ENCODE measurements around the gene AAMP. TPM values are rescaled to one million over a fixed set of nuclear protein-coding genes. Genes with fewer than 3 reads are reported as not detected.
"Not testable (repeated sequence)": the region's sequence is repeated elsewhere in the genome, so short reads cannot be mapped to it uniquely, and the experiment has no call there.

Gene AAMP
- total RNA-seq, 1 experiment from 2014 or later, result 98.7 TPM

DNA sequence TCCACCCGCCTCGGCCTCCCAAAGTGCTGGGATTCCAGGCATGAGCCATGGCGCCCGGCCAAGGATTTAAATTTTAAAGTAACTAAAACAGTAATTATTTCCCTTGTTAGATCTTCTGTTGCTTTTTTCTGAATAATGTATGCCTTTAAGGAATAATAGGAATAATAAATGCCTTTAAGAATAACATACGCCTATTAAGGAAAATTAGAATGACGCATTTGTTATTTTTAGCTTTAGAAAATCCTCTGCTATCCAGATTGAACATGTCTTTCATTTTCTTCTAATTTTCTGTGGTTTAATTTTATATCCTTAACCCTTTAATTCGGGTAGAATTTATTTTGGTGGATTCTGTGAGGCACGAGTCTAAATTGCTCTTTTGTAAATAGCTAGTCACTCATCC lies 45.5 kb upstream of the AAMP start:
- Mint-ChIP-seq H3K4me1 (ENCODE audit: insufficient read depth, unreplicated experiment) (peaks cover 12% of the 10 kb centered on the region), H3K27ac (ENCODE audit: low read depth, unreplicated experiment) (no peak overlapping the region), H3K36me3 (ENCODE audit: insufficient read depth, unreplicated experiment) (no peaks in the 10 kb centered on the region), H3K4me3 (ENCODE audit: unreplicated experiment) (no peak overlapping the region), H3K27me3 (ENCODE audit: insufficient read depth, unreplicated experiment) (no peaks in the 10 kb centered on the region), H3K9me3 (ENCODE audit: unreplicated experiment) (no peaks in the 10 kb centered on the region)
- CTCF ChIA-PET, result interaction anchor here (0.8 to 3.2 kb wide), 3 partner anchors 8 to 41 kb away, joined by 3 to 14 read pairs (median 5); partner anchors contain the start of gene CATIP
- intact Hi-C loops (cut with micrococcal nuclease), result no loop called here
- POLR2A ChIA-PET, result no interaction called here
- DNase-seq (ENCODE audit: unreplicated experiment), result no peak
- TF ChIP-seq, protein P1, sequence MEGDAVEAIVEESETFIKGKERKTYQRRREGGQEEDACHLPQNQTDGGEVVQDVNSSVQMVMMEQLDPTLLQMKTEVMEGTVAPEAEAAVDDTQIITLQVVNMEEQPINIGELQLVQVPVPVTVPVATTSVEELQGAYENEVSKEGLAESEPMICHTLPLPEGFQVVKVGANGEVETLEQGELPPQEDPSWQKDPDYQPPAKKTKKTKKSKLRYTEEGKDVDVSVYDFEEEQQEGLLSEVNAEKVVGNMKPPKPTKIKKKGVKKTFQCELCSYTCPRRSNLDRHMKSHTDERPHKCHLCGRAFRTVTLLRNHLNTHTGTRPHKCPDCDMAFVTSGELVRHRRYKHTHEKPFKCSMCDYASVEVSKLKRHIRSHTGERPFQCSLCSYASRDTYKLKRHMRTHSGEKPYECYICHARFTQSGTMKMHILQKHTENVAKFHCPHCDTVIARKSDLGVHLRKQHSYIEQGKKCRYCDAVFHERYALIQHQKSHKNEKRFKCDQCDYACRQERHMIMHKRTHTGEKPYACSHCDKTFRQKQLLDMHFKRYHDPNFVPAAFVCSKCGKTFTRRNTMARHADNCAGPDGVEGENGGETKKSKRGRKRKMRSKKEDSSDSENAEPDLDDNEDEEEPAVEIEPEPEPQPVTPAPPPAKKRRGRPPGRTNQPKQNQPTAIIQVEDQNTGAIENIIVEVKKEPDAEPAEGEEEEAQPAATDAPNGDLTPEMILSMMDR (IDR thresholded peaks at IDR 0.05; ENCODE audit: unreplicated experiment), result no peak
- no TSS peak for BruUV-seq (replicated peaks)

DNA sequence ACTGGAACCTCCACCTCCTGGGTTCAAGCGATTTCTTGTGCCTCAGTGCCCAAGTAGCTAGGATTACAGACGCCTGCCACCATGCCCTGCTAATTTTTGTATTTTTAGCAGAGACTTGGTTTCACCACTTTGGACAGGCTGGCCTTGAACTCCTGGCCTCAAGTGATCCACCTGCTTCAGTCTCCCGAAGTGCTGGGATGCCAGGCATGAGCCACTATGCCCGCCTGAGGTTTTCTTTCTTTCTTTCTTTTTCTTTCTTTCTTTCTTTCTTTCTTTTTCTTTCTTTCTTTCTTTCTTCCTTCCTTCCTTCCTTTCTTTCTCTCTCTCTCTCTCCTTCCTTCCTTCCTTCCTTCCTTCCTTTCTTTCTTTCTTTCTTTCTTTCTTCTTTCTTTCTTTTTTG lies 44.8 kb upstream of the AAMP start:
- H3K27me3 Mint-ChIP-seq (ENCODE audit: insufficient read depth, unreplicated experiment); intact Hi-C loops (cut with micrococcal nuclease); H3K36me3 Mint-ChIP-seq (ENCODE audit: insufficient read depth, unreplicated experiment); BruUV-seq (replicated peaks); H3K9me3 Mint-ChIP-seq (ENCODE audit: unreplicated experiment); H3K4me3 Mint-ChIP-seq (ENCODE audit: unreplicated experiment); POLR2A ChIA-PET; H3K27ac Mint-ChIP-seq (ENCODE audit: low read depth, unreplicated experiment); DNase-seq (ENCODE audit: unreplicated experiment): not testable (repeated sequence)
- CTCF ChIA-PET, result interaction anchor here (0.6 to 1.2 kb wide), 3 partner anchors 13 to 97 kb away, joined by 3 to 5 read pairs (median 3); partner anchors contain the start of gene CATIP
- peaks cover 12% of the 10 kb centered on the region for H3K4me1 Mint-ChIP-seq (ENCODE audit: insufficient read depth, unreplicated experiment)

GRCh38 chr2:218313356-218313755 lies 43.4 kb upstream of the AAMP start:
- Mint-ChIP-seq H3K27me3 (ENCODE audit: insufficient read depth, unreplicated experiment) (no peaks in the 10 kb centered on the region), H3K9me3 (ENCODE audit: unreplicated experiment) (no peaks in the 10 kb centered on the region), H3K36me3 (ENCODE audit: insufficient read depth, unreplicated experiment) (no peaks in the 10 kb centered on the region), H3K4me3 (ENCODE audit: unreplicated experiment) (no peak overlapping the region), H3K27ac (ENCODE audit: low read depth, unreplicated experiment) (no peak overlapping the region), H3K4me1 (ENCODE audit: insufficient read depth, unreplicated experiment) (peaks cover 12% of the 10 kb centered on the region)
- ChIA-PET POLR2A (no interaction called here), CTCF (interaction anchor here (0.9 to 1.3 kb wide), 2 partner anchors 43 to 83 kb away, joined by 3 read pairs; partner anchors contain the start of gene CATIP)
- TF ChIP-seq, protein P1 (IDR thresholded peaks at IDR 0.05; ENCODE audit: unreplicated experiment), result no peak
- intact Hi-C loops (cut with micrococcal nuclease), result no loop called here
- no peak for DNase-seq (ENCODE audit: unreplicated experiment)
- BruUV-seq (replicated peaks), result no TSS peak

GRCh38 chr2:218312267-218312756 lies 42.4 kb upstream of the AAMP start:
- Mint-ChIP-seq H3K36me3 (ENCODE audit: insufficient read depth, unreplicated experiment) (no peaks in the 10 kb centered on the region), H3K27ac (ENCODE audit: low read depth, unreplicated experiment) (no peak overlapping the region), H3K4me1 (ENCODE audit: insufficient read depth, unreplicated experiment) (peaks cover 9% of the 10 kb centered on the region), H3K9me3 (ENCODE audit: unreplicated experiment) (no peaks in the 10 kb centered on the region), H3K27me3 (ENCODE audit: insufficient read depth, unreplicated experiment) (no peaks in the 10 kb centered on the region), H3K4me3 (ENCODE audit: unreplicated experiment) (no peak overlapping the region)
- ChIA-PET CTCF (interaction anchor here (0.9 to 1.3 kb wide), 3 partner anchors 11 to 85 kb away, joined by 3 to 4 read pairs (median 3); partner anchors contain the start of gene CATIP), POLR2A (interaction anchor here (0.6 to 0.7 kb wide), 2 partner anchors 211 to 1005 kb away, joined by 3 read pairs; no protein-coding TSS in a partner anchor)
- intact Hi-C loops (cut with micrococcal nuclease), result no loop called here
- no peak for DNase-seq (ENCODE audit: unreplicated experiment)
- no TSS peak for BruUV-seq (replicated peaks)
- TF ChIP-seq, protein P1 (IDR thresholded peaks at IDR 0.05; ENCODE audit: unreplicated experiment), result no peak

- H3K27me3 Mint-ChIP-seq (ENCODE audit: insufficient read depth, unreplicated experiment); DNase-seq (ENCODE audit: unreplicated experiment); H3K4me3 Mint-ChIP-seq (ENCODE audit: unreplicated experiment); intact Hi-C loops (cut with micrococcal nuclease); BruUV-seq (replicated peaks); H3K9me3 Mint-ChIP-seq (ENCODE audit: unreplicated experiment); POLR2A ChIA-PET; H3K36me3 Mint-ChIP-seq (ENCODE audit: insufficient read depth, unreplicated experiment); H3K4me1 Mint-ChIP-seq (ENCODE audit: insufficient read depth, unreplicated experiment); H3K27ac Mint-ChIP-seq (ENCODE audit: low read depth, unreplicated experiment): not testable (repeated sequence)
- CTCF ChIA-PET, result interaction anchor here (1.3 kb wide), 2 partner anchors 10 to 85 kb away, joined by 3 to 4 read pairs; no protein-coding TSS in a partner anchor
Measured at GRCh38 chr2:218311541-218312266, 41.8 kb upstream of the AAMP start.
